Adrenal gland (tissue), 12 donors: ENCODE measurements around the gene KCTD1. TPM values are rescaled to one million over a fixed set of nuclear protein-coding genes. Genes with fewer than 3 reads are reported as not detected.

ENCODE experiments used
- DNase-seq, 7 donors: peaks; one replicate each; pipeline ENCODE4 v3.0.0-alpha.2; 2019 to 2020
- H3K27ac ChIP-seq, 5 donors: fragments of 200-600 bp; sonication (generic) in 4 of 5; 1 replicate in 3 of 5; 2 replicates in 2 of 5; pipeline versions ENCODE4 v1.5.1 to v1.8.0; 2016 to 2020; ENCODE audit warnings: mild to moderate bottlenecking in 1 of 5
- H3K27me3 ChIP-seq: fragments of 200-600 bp; 2 replicates; pipeline ENCODE4 v1.8.0; 2021
- H3K36me3 ChIP-seq, 2 donors: fragments of 200-600 bp; replicated peaks in 1 of 2; 1 replicate in 1 of 2; 2 replicates in 1 of 2; pipeline versions ENCODE4 v1.5.1 to v1.8.0; 2018 to 2022
- H3K4me1 ChIP-seq, 2 donors: fragments of 200-600 bp; replicated peaks in 1 of 2; 1 replicate in 1 of 2; 2 replicates in 1 of 2; pipeline versions ENCODE4 v1.5.1 to v1.8.0; 2018 to 2021
- H3K4me3 ChIP-seq, 4 donors: fragments of 200-600 bp; sonication (generic) in 3 of 4; one replicate each; pipeline ENCODE4 v1.5.1; 2016 to 2018
- H3K9me3 ChIP-seq, 3 donors: fragments of 200-600 bp; sonication (generic) in 1 of 3; replicated peaks in 1 of 3; 1 replicate in 2 of 3; 2 replicates in 1 of 3; pipeline versions ENCODE4 v1.5.1 to v1.8.0; 2016 to 2021
- POLR2A ChIP-seq, 2 donors: fragments of 450-650 bp; IDR thresholded peaks; one replicate each; pipeline ENCODE4 v1.6.1; 2017; ENCODE audit warnings: antibody characterized with exemption in 2 of 2, mild to moderate bottlenecking in 2 of 2, moderate library complexity in 1 of 2
- WGBS, 4 donors: extraction: QIAGEN DNeasy Blood & Tissue Kit in 2 of 4; methylation state at CpG; one replicate each; pipeline versions ENCODE4 v1.1.5 to v1.1.7; 2013 to 2017; 5-methylcytosine and 5-hydroxymethylcytosine counted together
- intact Hi-C, 2 donors: fragments of 100-400 bp; cut with DNase I; formaldehyde crosslinking; loops; one replicate each; pipeline versions ENCODE4 v1.14.1 to v1.15.0; 2022 to 2023
- polyA plus RNA-seq, 3 donors: library from polyadenylated mRNA; stranded (reverse); fragments of 200-250 nt in 2 of 3; fragments of 350-450 nt in 1 of 3; fragmentation: Illumina TruSeq in 1 of 3; extraction: RNeasy Lipid Tissue Mini Kit (QIAGEN cat#74804) in 1 of 3; gene quantifications; one replicate each; pipeline ENCODE4 v1.2.3, GENCODE V29; 2013 to 2014
- total RNA-seq, 9 donors: library from RNA; depleted of rRNA in 4 of 9; stranded (reverse); fragments of >200 nt in 4 of 9; fragments of 120-200 nt in 1 of 9; fragmentation: NEBNext Ultra II Directional in 1 of 9; extraction: Animal tissue kit (Norgen Biotek cat#: 25700) in 1 of 9; gene quantifications; one replicate each; pipeline versions ENCODE4 v1.1.0 to v1.2.4, GENCODE V29; 2013 to 2023
- TF ChIP-seq, protein P1 (sequence below), 6 experiments: fragments of 450-650 bp in 4 of 6; fragments of 200-600 bp in 2 of 6; sonication (generic) in 1 of 6; IDR thresholded peaks; 1 replicate in 5 of 6; 2 replicates in 1 of 6; pipeline versions ENCODE4 v1.5.1 to v1.8.0; 2016 to 2021; ENCODE audit warnings: antibody characterized with exemption in 6 of 6, mild to moderate bottlenecking in 2 of 6, moderate library complexity in 1 of 6
- donor health status: healthy with polysubstance abuse.
- donor health status: Bipolar disorder and iron deficiency.
- donor health status: DM: yes; HTN: yes; CAD: no.
- donor health status: DM: no; HTN: no; CAD: no.
- donor health status: DM: no; HTN: no; CAD: no.
- donor health status: DM: yes; HTN: yes; CAD: no.

KCTD1 gene
- total and polyA plus RNA-seq, 12 donors, result 9.8 to 44.8 (median 30.8) TPM

DNA sequence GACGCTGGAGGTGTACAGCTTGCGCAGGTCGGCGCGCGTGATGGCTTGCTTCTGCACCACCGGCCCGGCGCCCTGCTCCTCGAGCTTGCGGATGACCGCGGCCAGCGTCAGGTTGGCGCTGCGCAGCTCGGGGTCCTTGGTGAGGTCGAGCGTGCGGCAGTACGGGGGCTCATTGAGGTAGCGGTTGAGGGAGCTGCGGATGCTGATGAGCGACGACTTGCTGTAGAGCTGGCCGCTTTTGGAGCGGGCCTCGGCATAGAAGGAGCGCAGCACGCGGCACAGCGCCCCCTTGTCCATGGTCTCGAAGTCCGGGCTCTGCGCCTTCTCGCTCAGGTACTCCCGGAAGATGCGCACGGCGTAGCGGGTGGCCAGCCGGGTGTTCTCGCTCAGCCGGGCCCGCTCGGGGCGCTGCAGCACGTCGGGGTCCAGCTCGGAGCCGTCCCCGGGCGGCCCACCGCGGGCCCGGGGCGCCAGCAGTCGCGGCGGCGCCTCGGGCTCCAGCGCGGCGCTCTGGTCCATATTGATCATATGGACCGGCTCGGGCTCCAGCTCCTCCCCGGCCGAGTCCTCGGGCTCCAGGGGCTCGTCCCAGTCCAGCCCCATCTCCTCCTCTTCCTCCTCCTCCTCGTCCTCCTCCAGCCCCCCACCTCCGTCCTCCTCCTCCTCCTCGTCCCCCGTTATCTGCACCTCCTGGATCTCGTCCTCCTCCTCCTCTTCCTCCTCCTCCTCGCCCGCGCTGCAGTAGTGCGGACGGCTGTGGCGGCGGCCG is 523 bp downstream of the KCTD1 start:
- TF ChIP-seq, protein P1, sequence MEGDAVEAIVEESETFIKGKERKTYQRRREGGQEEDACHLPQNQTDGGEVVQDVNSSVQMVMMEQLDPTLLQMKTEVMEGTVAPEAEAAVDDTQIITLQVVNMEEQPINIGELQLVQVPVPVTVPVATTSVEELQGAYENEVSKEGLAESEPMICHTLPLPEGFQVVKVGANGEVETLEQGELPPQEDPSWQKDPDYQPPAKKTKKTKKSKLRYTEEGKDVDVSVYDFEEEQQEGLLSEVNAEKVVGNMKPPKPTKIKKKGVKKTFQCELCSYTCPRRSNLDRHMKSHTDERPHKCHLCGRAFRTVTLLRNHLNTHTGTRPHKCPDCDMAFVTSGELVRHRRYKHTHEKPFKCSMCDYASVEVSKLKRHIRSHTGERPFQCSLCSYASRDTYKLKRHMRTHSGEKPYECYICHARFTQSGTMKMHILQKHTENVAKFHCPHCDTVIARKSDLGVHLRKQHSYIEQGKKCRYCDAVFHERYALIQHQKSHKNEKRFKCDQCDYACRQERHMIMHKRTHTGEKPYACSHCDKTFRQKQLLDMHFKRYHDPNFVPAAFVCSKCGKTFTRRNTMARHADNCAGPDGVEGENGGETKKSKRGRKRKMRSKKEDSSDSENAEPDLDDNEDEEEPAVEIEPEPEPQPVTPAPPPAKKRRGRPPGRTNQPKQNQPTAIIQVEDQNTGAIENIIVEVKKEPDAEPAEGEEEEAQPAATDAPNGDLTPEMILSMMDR (IDR thresholded peaks at IDR 0.05), result peak in 5 of 6 experiments; percentile 18 to 42 (median 30)
- TF ChIP-seq POLR2A (IDR thresholded peaks at IDR 0.05), result no peak
- H3K36me3 ChIP-seq, result no peaks in the 10 kb centered on the region
- 1 to 7% (median 6%) methylated on average over 21 to 84 of the region's 84 CpGs for WGBS, 4 donors
- no peaks in the 10 kb centered on the region for H3K9me3 ChIP-seq
- peak overlapping the region in 4 of 5 donors; percentile 56 to 91 (median 85) for H3K27ac ChIP-seq
- H3K4me3 ChIP-seq, result peak overlapping the region in 3 of 4 donors; percentile 65 to 97 (median 76)
- DNase-seq, result peak; percentile 60 to 87 (median 70)
- intact Hi-C loops, result loop anchor here in 1 of 2 donors (10.0 kb wide), 1 partner anchor 143 kb away; no protein-coding TSS in a partner anchor
- no peaks in the 10 kb centered on the region for H3K27me3 ChIP-seq
- peaks cover 10 to 56% of the 10 kb centered on the region in 2 donors for H3K4me1 ChIP-seq

DNA sequence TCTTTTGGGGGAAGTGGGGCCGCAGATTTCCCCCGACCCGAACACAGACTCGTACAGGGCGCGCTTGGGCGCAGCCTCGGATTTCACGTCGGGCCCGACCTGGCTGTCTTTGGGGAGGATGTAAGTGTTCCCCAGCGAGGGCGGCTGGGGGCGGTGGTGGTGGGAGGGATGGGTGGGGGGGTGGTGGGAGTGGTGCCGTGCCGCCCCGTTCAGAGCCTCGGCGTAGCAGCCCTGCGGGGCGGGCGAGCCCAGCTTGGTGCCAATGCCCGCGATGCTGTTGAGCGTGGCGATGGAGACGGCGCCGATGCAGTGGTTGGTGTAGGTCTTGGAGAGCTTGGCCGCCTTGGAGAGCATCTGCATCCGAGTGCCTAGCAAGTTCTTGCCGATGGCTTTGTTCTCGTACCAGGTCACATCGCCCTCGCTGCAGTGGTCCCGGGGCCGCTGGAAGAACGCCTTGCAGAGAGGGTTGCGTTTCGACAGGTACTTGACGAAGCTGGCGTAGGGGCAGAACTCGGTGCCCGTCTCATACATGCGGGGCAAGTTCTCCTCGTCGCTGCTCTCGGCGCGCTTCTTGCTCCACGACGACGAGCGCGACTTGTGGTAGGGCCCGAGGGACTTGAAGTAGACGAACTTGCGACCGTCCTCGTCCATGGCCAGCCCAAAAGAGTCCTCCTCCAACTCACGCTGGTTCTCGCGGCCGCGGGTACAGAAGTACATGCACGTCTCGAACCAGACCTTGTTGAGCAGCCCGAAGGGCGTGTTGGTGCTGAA is 1.3 kb downstream of the KCTD1 start:
- Histone ChIP-seq H3K27ac (peak overlapping the region in 2 of 5 donors; percentile 91), H3K4me3 (peak overlapping the region in 2 of 4 donors; percentile 65 to 97), H3K4me1 (peaks cover 10 to 58% of the 10 kb centered on the region in 2 donors), H3K27me3 (no peaks in the 10 kb centered on the region), H3K9me3 (no peaks in the 10 kb centered on the region), H3K36me3 (no peaks in the 10 kb centered on the region)
- TF ChIP-seq, protein P1 (IDR thresholded peaks at IDR 0.05), result no peak
- TF ChIP-seq POLR2A (IDR thresholded peaks at IDR 0.05), result no peak
- 65 to 86% (median 67%) methylated on average over 13 to 69 of the region's 69 CpGs for WGBS, 4 donors
- intact Hi-C loops, result loop anchor here in 1 of 2 donors (10.0 kb wide), 1 partner anchor 142 kb away; no protein-coding TSS in a partner anchor
- DNase-seq, result peak in 3 of 7 donors; percentile 19 to 70 (median 32)

DNA sequence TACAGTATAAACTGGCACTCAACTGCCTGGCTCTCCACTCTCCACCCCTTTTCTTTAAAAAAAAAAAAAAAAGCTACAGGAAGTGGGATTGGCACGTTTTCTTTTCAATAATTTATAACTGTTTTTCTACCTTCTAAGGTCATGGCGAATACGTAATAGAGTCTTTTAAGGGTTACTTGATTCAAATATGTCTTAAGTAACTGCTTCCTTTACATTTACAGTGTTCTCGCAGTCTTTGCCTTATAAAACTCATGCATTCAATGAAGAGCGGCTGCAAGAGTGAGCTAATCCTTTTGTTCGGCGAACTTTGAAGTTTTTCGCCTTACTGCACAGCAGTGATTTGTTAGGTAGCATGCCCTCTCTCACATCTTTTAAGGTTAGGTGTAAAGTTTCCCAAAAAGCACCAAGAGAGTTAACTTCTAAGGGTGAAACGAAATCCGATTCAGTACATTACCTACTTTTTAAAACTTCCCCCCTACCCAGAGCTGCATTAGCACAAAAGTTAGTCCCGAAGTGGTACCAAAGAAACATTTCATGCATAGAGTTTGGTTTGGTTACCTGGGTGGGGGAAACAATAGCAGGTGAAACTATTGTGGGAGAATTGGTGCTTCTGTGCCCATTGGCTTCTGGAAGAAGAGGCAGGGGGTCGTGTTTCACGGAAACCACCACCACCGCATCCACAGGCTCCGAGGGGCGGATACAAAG is 2.0 kb downstream of the KCTD1 start:
- peak overlapping the region in 1 of 4 donors; percentile 21 for H3K4me3 ChIP-seq
- 77 to 86% (median 82%) methylated on average over 16 of the region's 16 CpGs for WGBS, 4 donors
- no peaks in the 10 kb centered on the region for H3K36me3 ChIP-seq
- TF ChIP-seq, protein P1 (IDR thresholded peaks at IDR 0.05), result no peak
- no peak for TF ChIP-seq POLR2A (IDR thresholded peaks at IDR 0.05)
- H3K4me1 ChIP-seq, result peaks cover 10 to 56% of the 10 kb centered on the region in 2 donors
- no peak overlapping the region for H3K27ac ChIP-seq
- DNase-seq, result no peak
- H3K9me3 ChIP-seq, result no peaks in the 10 kb centered on the region
- no peaks in the 10 kb centered on the region for H3K27me3 ChIP-seq
- intact Hi-C loops, result loop anchor here in 1 of 2 donors (10.0 kb wide), 1 partner anchor 142 kb away; no protein-coding TSS in a partner anchor
